ENCODE data around the gene PARP4.
"Not testable (repeated sequence)": the region's sequence is repeated elsewhere in the genome, so short reads cannot be mapped to it uniquely, and the experiment has no call there.

GRCh38 chr13:24472129-24472528 is 40.4 kb downstream of the PARP4 start:
- TF ChIP-seq, protein P1, sequence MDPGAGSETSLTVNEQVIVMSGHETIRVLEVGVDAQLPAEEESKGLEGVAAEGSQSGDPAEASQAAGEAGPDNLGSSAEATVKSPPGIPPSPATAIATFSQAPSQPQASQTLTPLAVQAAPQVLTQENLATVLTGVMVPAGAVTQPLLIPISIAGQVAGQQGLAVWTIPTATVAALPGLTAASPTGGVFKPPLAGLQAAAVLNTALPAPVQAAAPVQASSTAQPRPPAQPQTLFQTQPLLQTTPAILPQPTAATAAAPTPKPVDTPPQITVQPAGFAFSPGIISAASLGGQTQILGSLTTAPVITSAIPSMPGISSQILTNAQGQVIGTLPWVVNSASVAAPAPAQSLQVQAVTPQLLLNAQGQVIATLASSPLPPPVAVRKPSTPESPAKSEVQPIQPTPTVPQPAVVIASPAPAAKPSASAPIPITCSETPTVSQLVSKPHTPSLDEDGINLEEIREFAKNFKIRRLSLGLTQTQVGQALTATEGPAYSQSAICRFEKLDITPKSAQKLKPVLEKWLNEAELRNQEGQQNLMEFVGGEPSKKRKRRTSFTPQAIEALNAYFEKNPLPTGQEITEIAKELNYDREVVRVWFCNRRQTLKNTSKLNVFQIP (CRISPR knock-in tag; IDR thresholded peaks at IDR 0.05; ENCODE audit: borderline replicate concordance, low read depth), result not testable (repeated sequence)
- TF ChIP-seq ZFP3, CSRNP3, RARB (CRISPR knock-in tag; IDR thresholded peaks at IDR 0.05): not testable (repeated sequence)
- TF ChIP-seq, protein P2, sequence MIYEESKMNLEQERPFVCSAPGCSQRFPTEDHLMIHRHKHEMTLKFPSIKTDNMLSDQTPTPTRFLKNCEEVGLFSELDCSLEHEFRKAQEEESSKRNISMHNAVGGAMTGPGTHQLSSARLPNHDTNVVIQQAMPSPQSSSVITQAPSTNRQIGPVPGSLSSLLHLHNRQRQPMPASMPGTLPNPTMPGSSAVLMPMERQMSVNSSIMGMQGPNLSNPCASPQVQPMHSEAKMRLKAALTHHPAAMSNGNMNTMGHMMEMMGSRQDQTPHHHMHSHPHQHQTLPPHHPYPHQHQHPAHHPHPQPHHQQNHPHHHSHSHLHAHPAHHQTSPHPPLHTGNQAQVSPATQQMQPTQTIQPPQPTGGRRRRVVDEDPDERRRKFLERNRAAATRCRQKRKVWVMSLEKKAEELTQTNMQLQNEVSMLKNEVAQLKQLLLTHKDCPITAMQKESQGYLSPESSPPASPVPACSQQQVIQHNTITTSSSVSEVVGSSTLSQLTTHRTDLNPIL (CRISPR knock-in tag; IDR thresholded peaks at IDR 0.05; ENCODE audit: low read depth), result not testable (repeated sequence)
